Duodenal mucosa (tissue), 2 donors: Measurements from ENCODE around the gene MCF2L.

Experiments used
- H3K27ac ChIP-seq: one replicate; pipeline ENCODE4 v1.7.0; 2013; ENCODE audit warnings: low read depth, low read length
- H3K27me3 ChIP-seq, 2 donors: one replicate each; pipeline ENCODE4 v1.7.0; 2013; ENCODE audit warnings: low read length in 2 of 2, control low read depth in 1 of 2; ENCODE audit not compliant: insufficient read depth in 2 of 2, control insufficient read depth in 1 of 2
- H3K36me3 ChIP-seq, 2 donors: one replicate each; pipeline ENCODE4 v1.7.0; 2013; ENCODE audit warnings: low read length in 2 of 2, control low read depth in 1 of 2; ENCODE audit not compliant: insufficient read depth in 2 of 2, control insufficient read depth in 1 of 2
- H3K4me1 ChIP-seq, 2 donors: one replicate each; pipeline ENCODE4 v1.7.0; 2013; ENCODE audit warnings: low read length in 2 of 2, control low read depth in 1 of 2; ENCODE audit not compliant: insufficient read depth in 2 of 2, control insufficient read depth in 1 of 2
- H3K4me3 ChIP-seq, 2 donors: one replicate each; pipeline ENCODE4 v1.7.0; 2013; ENCODE audit warnings: low read length in 2 of 2, low read depth in 1 of 2
- H3K9ac ChIP-seq, 2 donors: one replicate each; pipeline ENCODE4 v1.7.0; 2013; ENCODE audit warnings: low read length in 2 of 2, low read depth in 1 of 2
- H3K9me3 ChIP-seq, 2 donors: one replicate each; pipeline ENCODE4 v1.7.0; 2013; ENCODE audit warnings: low read length in 2 of 2, control low read depth in 1 of 2; ENCODE audit not compliant: control insufficient read depth in 1 of 2

Gene MCF2L

GRCh38 chr13:113059891-113060290, 90.9 kb downstream of the MCF2L start:
- Histone ChIP-seq H3K27ac (no peak overlapping the region), H3K4me1 (no peaks in the 10 kb centered on the region), H3K4me3 (no peak overlapping the region), H3K36me3 (peaks cover 0 to 4% of the 10 kb centered on the region in 2 donors), H3K27me3 (peaks cover 0 to 2% of the 10 kb centered on the region in 2 donors), H3K9me3 (peaks cover 0 to 4% of the 10 kb centered on the region in 2 donors), H3K9ac (no peak overlapping the region)

GRCh38 chr13:113060557-113061270, 91.7 kb downstream of the MCF2L start:
- Histone ChIP-seq H3K27me3 (no peaks in the 10 kb centered on the region), H3K9me3 (peaks cover 0 to 4% of the 10 kb centered on the region in 2 donors), H3K4me1 (no peaks in the 10 kb centered on the region), H3K9ac (no peak overlapping the region), H3K36me3 (peaks cover 0 to 5% of the 10 kb centered on the region in 2 donors), H3K4me3 (no peak overlapping the region), H3K27ac (no peak overlapping the region)

- no peak overlapping the region for H3K9ac ChIP-seq
- H3K4me1 ChIP-seq: no peaks in the 10 kb centered on the region
- no peak overlapping the region for H3K4me3 ChIP-seq
- peaks cover 0 to 5% of the 10 kb centered on the region in 2 donors for H3K36me3 ChIP-seq
- no peaks in the 10 kb centered on the region for H3K27me3 ChIP-seq
- no peak overlapping the region for H3K27ac ChIP-seq
- H3K9me3 ChIP-seq: peaks cover 0 to 4% of the 10 kb centered on the region in 2 donors
Measured at GRCh38 chr13:113061271-113061625, 92.2 kb downstream of the MCF2L start.

GRCh38 chr13:113061796-113062425, 92.9 kb downstream of the MCF2L start:
- H3K27me3 ChIP-seq: no peaks in the 10 kb centered on the region
- H3K9ac ChIP-seq: no peak overlapping the region
- H3K27ac ChIP-seq: no peak overlapping the region
- H3K36me3 ChIP-seq: peaks cover 0 to 5% of the 10 kb centered on the region in 2 donors
- H3K4me1 ChIP-seq: no peaks in the 10 kb centered on the region
- H3K4me3 ChIP-seq: no peak overlapping the region
- H3K9me3 ChIP-seq: peaks cover 0 to 4% of the 10 kb centered on the region in 2 donors

GRCh38 chr13:113062691-113063090, 93.7 kb downstream of the MCF2L start:
- H3K27me3 ChIP-seq: no peaks in the 10 kb centered on the region
- no peak overlapping the region for H3K27ac ChIP-seq
- peaks cover 0 to 5% of the 10 kb centered on the region in 2 donors for H3K36me3 ChIP-seq

GRCh38 chr13:113063091-113063491, 94.1 kb downstream of the MCF2L start:
- H3K9ac ChIP-seq: no peak overlapping the region
- no peaks in the 10 kb centered on the region for H3K27me3 ChIP-seq
- H3K4me1 ChIP-seq: no peaks in the 10 kb centered on the region
- peaks cover 0 to 2% of the 10 kb centered on the region in 2 donors for H3K9me3 ChIP-seq
- peaks cover 0 to 5% of the 10 kb centered on the region in 2 donors for H3K36me3 ChIP-seq
- no peak overlapping the region for H3K4me3 ChIP-seq
- no peak overlapping the region for H3K27ac ChIP-seq

More at GRCh38 chr13:113062691-113063090, 93.7 kb downstream of the MCF2L start:
- no peak overlapping the region for H3K4me3 ChIP-seq
- H3K9me3 ChIP-seq: peaks cover 0 to 4% of the 10 kb centered on the region in 2 donors
- H3K9ac ChIP-seq: no peak overlapping the region
- no peaks in the 10 kb centered on the region for H3K4me1 ChIP-seq

- H3K9ac ChIP-seq: no peak overlapping the region
- peaks cover 0 to 5% of the 10 kb centered on the region in 2 donors for H3K36me3 ChIP-seq
Measured at GRCh38 chr13:113064000-113064533, 95.1 kb downstream of the MCF2L start.

GRCh38 chr13:113064534-113065405, 95.8 kb downstream of the MCF2L start:
- peaks cover 0 to 5% of the 10 kb centered on the region in 2 donors for H3K36me3 ChIP-seq
- no peak overlapping the region for H3K4me3 ChIP-seq
- no peaks in the 10 kb centered on the region for H3K27me3 ChIP-seq
- no peak overlapping the region for H3K9ac ChIP-seq
- H3K4me1 ChIP-seq: no peaks in the 10 kb centered on the region
- H3K9me3 ChIP-seq: no peaks in the 10 kb centered on the region
- no peak overlapping the region for H3K27ac ChIP-seq

More at GRCh38 chr13:113064000-113064533, 95.1 kb downstream of the MCF2L start:
- Histone ChIP-seq H3K27me3 (no peaks in the 10 kb centered on the region), H3K4me3 (no peak overlapping the region), H3K4me1 (no peaks in the 10 kb centered on the region), H3K9me3 (no peaks in the 10 kb centered on the region), H3K27ac (no peak overlapping the region)

- H3K4me3 ChIP-seq: no peak overlapping the region
- H3K27ac ChIP-seq: no peak overlapping the region
- no peaks in the 10 kb centered on the region for H3K4me1 ChIP-seq
- no peaks in the 10 kb centered on the region for H3K9me3 ChIP-seq
- no peak overlapping the region for H3K9ac ChIP-seq
- no peaks in the 10 kb centered on the region for H3K27me3 ChIP-seq
- peaks cover 0 to 7% of the 10 kb centered on the region in 2 donors for H3K36me3 ChIP-seq
Measured at GRCh38 chr13:113065406-113066141, 96.6 kb downstream of the MCF2L start.
